Neuron (in vitro differentiated cells): ENCODE measurements around the gene PIK3C2A.
A peak's percentile ranks its signal among the peaks of the same experiment; 100 is the strongest.
"Not testable (repeated sequence)": the region's sequence is repeated elsewhere in the genome, so short reads cannot be mapped to it uniquely, and the experiment has no call there.

Source experiments
- H2AFZ ChIP-seq: one replicate; pipeline ENCODE4 v1.6.1; 2013; ENCODE audit warnings: low read depth, mild to moderate bottlenecking, inconsistent platforms, low read length, moderate library complexity
- H3K27me3 ChIP-seq: one replicate; pipeline ENCODE4 v1.6.1; 2013; ENCODE audit warnings: low read length; ENCODE audit not compliant: insufficient read depth
- H3K36me3 ChIP-seq: one replicate; pipeline ENCODE4 v1.6.1; 2013; ENCODE audit warnings: low read length; ENCODE audit not compliant: insufficient read depth
- H3K4me1 ChIP-seq: one replicate; pipeline ENCODE4 v1.6.1; 2013; ENCODE audit warnings: low read length; ENCODE audit not compliant: insufficient read depth
- H3K4me3 ChIP-seq: 2 replicates; pipeline ENCODE4 v1.5.1; 2013; ENCODE audit warnings: mild to moderate bottlenecking, low read length, moderate library complexity
- H3K9me3 ChIP-seq: one replicate; pipeline ENCODE4 v1.6.1; 2013; ENCODE audit warnings: low read length

Gene PIK3C2A

GRCh38 chr11:17207317-17208256, at the start of gene PIK3C2A:
Gene PIK3C2A (minus strand): TSS chr11:17207986. CDS start chr11:17169741, 38,245 bp downstream.
- H3K4me1 ChIP-seq: peaks cover 18% of the 10 kb centered on the region
- peaks cover 11% of the 10 kb centered on the region for H3K36me3 ChIP-seq
- peak within 1 kb of the TSS; percentile 89 for H2AFZ ChIP-seq
- H3K9me3 ChIP-seq: no peaks in the 10 kb centered on the region
- H3K4me3 ChIP-seq: peak within 1 kb of the TSS; percentile 55
- no peaks in the 10 kb centered on the region for H3K27me3 ChIP-seq

DNA sequence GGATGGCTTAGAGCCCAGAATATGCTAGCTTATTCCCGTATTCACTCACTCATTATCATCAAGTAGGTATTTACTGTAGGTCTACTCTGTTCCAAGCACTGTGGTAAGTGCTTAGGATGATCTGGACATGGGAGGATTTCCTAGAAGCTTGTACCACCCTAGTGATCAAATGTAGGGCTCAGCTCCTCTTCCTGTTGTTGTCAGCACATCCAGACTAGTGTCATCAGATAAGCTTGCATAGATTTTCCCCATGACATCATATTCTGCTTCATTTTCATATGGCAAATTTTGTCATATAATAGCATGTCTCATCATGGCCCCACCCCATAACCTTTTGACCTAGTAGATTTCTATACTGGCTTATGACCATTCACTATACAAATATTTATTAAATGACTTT, 49.4 kb upstream of the PIK3C2A start:
- Histone ChIP-seq H3K27me3 (no peaks in the 10 kb centered on the region), H3K4me1 (no peaks in the 10 kb centered on the region), H2AFZ (no peak overlapping the region), H3K4me3 (no peak overlapping the region), H3K36me3 (no peaks in the 10 kb centered on the region), H3K9me3 (no peaks in the 10 kb centered on the region)

DNA sequence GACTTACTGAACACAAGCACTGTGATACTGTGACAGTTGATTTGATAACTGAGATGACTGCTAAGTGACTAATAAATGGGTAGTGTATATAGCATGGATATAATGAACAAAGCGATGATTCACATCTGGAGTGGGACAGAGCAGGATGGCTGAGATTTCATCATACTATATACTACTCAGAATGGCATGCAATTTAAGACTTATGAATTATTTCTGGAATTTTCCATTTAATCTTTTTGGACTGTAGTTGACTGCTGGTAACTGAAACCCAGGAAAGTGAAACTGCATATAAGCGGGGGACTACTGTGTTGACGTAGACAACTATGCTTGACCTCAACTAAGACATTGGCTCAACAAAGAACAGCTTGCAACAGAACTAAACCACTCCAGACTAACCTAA, 48.7 kb upstream of the PIK3C2A start:
- no peaks in the 10 kb centered on the region for H3K36me3 ChIP-seq
- H3K27me3 ChIP-seq: no peaks in the 10 kb centered on the region
- H3K4me1 ChIP-seq: no peaks in the 10 kb centered on the region
- no peaks in the 10 kb centered on the region for H3K9me3 ChIP-seq
- H2AFZ ChIP-seq: no peak overlapping the region
- H3K4me3 ChIP-seq: no peak overlapping the region

GRCh38 chr11:17252704-17253103, 44.9 kb upstream of the PIK3C2A start:
- Histone ChIP-seq H3K9me3 (no peaks in the 10 kb centered on the region), H3K27me3 (no peaks in the 10 kb centered on the region), H3K4me1 (no peaks in the 10 kb centered on the region)

DNA sequence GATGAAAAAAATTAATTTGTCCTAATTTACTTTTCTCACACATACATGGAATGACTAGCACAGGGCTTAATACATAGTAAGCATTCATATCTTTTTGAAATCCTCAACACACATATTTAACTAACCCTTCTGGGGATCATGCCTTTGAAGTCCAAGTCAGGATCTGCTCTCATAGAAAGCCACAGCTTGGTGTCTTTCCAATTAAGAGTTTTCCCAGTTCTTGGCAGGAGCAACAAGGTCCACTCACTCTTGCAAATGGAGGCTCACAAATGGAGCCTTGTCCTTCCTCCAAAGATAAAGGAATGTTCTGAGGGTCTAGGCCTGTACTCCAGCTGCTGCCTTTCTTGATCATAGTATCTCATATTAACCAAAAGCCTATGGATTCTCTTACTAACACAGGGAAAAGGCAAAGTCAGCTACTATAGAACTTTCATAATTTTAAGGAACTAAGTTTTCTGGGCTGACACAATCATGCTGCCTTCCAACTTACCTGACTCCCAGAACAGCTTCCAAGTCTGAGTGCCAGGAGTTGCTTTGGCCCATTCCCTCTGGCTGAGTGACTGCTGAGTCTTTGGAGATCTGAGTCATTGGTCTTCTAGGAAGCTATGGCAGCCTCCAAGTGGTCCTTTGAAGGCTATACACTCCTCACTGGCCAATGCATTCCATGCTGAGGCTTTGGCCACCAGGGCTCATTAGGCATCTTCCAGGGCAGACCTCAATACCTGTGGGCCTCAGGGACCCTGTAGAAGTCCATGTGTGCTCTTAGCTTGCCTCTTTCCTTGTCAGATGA, 43.0 kb upstream of the PIK3C2A start:
- H3K4me3 ChIP-seq: no peak overlapping the region
- no peaks in the 10 kb centered on the region for H3K4me1 ChIP-seq
- H2AFZ ChIP-seq: no peak overlapping the region
- H3K9me3 ChIP-seq: no peaks in the 10 kb centered on the region
- H3K27me3 ChIP-seq: no peaks in the 10 kb centered on the region
- H3K36me3 ChIP-seq: no peaks in the 10 kb centered on the region

More at GRCh38 chr11:17252704-17253103, 44.9 kb upstream of the PIK3C2A start:
- Histone ChIP-seq H2AFZ (no peak overlapping the region), H3K4me3 (no peak overlapping the region), H3K36me3 (no peaks in the 10 kb centered on the region)

DNA sequence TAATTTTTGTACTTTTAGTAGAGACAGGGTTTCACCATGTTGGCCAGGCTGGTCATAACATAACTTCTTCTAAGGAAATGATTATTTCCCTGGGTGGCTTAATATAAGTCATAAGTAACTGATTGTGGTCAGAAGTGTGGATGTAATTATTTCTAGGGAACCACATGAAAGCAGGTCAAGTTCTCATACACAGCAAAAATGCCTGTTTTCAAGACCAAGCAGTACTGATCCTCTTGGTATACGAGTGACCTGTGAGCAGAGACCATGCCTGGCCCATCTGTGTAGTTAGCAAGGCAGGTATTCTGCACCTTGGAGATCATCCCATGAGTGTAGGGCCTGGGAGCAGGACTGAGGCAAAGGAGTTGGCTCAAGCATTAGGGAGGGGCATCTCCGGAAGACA, 36.3 kb upstream of the PIK3C2A start:
- Histone ChIP-seq H3K36me3 (no peaks in the 10 kb centered on the region), H3K9me3 (no peaks in the 10 kb centered on the region), H2AFZ (no peak overlapping the region), H3K4me3 (no peak overlapping the region), H3K4me1 (no peaks in the 10 kb centered on the region), H3K27me3 (no peaks in the 10 kb centered on the region)

GRCh38 chr11:17242954-17243353, 35.2 kb upstream of the PIK3C2A start:
- H3K27me3 ChIP-seq, H3K4me3 ChIP-seq, H2AFZ ChIP-seq, H3K9me3 ChIP-seq, H3K36me3 ChIP-seq, H3K4me1 ChIP-seq: not testable (repeated sequence)

DNA sequence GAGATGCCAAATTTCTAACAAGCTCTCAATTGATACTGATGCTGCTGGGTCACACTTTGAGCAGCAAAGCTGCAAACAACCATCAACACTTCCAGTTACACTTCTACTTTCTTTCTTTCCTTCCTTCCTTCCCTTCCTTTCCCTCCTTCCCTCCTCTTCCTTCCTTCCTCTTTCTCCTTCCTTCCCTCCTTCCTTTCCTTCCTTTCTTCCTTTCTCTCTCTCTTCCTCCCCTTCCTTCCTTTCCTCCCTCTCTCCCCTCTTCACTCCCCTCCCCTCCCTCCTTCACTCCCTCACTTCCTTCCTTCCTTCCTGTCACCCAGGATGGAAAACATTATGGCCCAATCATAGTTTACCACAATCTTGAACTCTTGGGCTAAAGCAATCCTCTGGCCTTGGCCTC, 33.0 kb upstream of the PIK3C2A start:
- Histone ChIP-seq H2AFZ (no peak overlapping the region), H3K4me1 (no peaks in the 10 kb centered on the region), H3K36me3 (no peaks in the 10 kb centered on the region), H3K27me3 (no peaks in the 10 kb centered on the region), H3K9me3 (no peaks in the 10 kb centered on the region), H3K4me3 (no peak overlapping the region)

DNA sequence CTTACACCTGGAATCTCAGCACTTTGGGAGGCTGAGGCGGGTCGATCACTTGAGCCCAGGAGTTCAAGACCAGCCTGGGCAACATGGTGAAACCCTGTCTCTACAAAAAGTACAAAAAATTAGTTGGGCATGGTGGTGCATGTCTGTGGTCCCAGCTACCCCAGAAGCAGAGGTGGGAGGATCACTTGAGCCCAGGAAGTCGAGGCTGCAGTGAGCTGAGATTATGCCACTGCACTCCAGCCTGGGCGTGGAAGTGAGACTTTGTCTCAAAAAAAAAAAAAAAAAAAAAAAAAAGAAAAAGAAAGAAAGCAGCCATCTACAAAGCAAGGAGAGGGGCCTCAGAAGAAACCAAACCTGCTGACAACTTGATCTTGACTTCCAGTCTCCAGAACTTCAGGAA, 32.1 kb upstream of the PIK3C2A start:
- not testable (repeated sequence) for H3K4me3 ChIP-seq, H3K9me3 ChIP-seq, H3K27me3 ChIP-seq

GRCh38 chr11:17238377-17238776, 30.6 kb upstream of the PIK3C2A start:
- Histone ChIP-seq H3K36me3 (no peaks in the 10 kb centered on the region), H3K4me3 (no peak overlapping the region), H3K9me3 (no peaks in the 10 kb centered on the region), H3K27me3 (no peaks in the 10 kb centered on the region), H2AFZ (no peak overlapping the region), H3K4me1 (no peaks in the 10 kb centered on the region)

More for the DNA sequence above, 32.1 kb upstream of the PIK3C2A start:
- not testable (repeated sequence) for H3K4me1 ChIP-seq, H2AFZ ChIP-seq, H3K36me3 ChIP-seq

- no peaks in the 10 kb centered on the region for H3K27me3 ChIP-seq
- H3K9me3 ChIP-seq: no peaks in the 10 kb centered on the region
- no peak overlapping the region for H3K4me3 ChIP-seq
- H3K4me1 ChIP-seq: no peaks in the 10 kb centered on the region
- H3K36me3 ChIP-seq: no peaks in the 10 kb centered on the region
- no peak overlapping the region for H2AFZ ChIP-seq
Measured at GRCh38 chr11:17233101-17233500, 25.3 kb upstream of the PIK3C2A start.

- Histone ChIP-seq H3K36me3 (no peaks in the 10 kb centered on the region), H3K4me1 (no peaks in the 10 kb centered on the region), H3K4me3 (no peak overlapping the region), H3K27me3 (no peaks in the 10 kb centered on the region), H2AFZ (no peak overlapping the region), H3K9me3 (no peaks in the 10 kb centered on the region)
Measured at GRCh38 chr11:17230867-17231851, 23.4 kb upstream of the PIK3C2A start.
